SK-N-SH (cell line): ENCODE data around the gene DUSP6.
A peak's percentile ranks its signal among the peaks of the same experiment; 100 is the strongest.

ENCODE experiments used
- CHD2 ChIP-seq: fragments of 150-350 bp; IDR thresholded peaks from 2 replicates; pipeline ENCODE4 v1.6.1; 2018; ENCODE audit warnings: low read length; ENCODE audit not compliant: partially characterized antibody
- CTCF ChIP-seq: fragments of 200-600 bp; sonication (generic); IDR thresholded peaks from 2 replicates; pipeline ENCODE4 v1.6.1; 2017; ENCODE audit warnings: antibody characterized with exemption, mild to moderate bottlenecking, moderate library complexity
- ELF1 ChIP-seq: IDR thresholded peaks from 2 replicates; pipeline ENCODE4 v1.4.0; 2012
- EP300 ChIP-seq, 2 experiments: IDR thresholded peaks; 2 replicates each; pipeline versions ENCODE4 v1.4.0 to v1.6.1; 2012; ENCODE audit warnings: borderline replicate concordance in 1 of 2, low read depth in 1 of 2, low read length in 1 of 2
- FOSL2 ChIP-seq: IDR thresholded peaks from 2 replicates; pipeline ENCODE4 v1.4.0; 2012; ENCODE audit warnings: low read depth, mild to moderate bottlenecking, moderate library complexity, borderline replicate concordance
- GABPA ChIP-seq: IDR thresholded peaks from 2 replicates; pipeline ENCODE4 v1.4.0; 2012; ENCODE audit warnings: low read depth, mild to moderate bottlenecking
- IRF3 ChIP-seq: fragments of 150-350 bp; IDR thresholded peaks from 2 replicates; pipeline ENCODE4 v1.6.1; 2016; ENCODE audit warnings: mild to moderate bottlenecking, low read depth, low read length
- MXI1 ChIP-seq: IDR thresholded peaks from 2 replicates; pipeline ENCODE4 v1.6.1; 2012; ENCODE audit warnings: mild to moderate bottlenecking, low read depth, low read length, improper control_type of control experiment
- RAD21 ChIP-seq: IDR thresholded peaks from 2 replicates; pipeline ENCODE4 v1.6.1; 2012; ENCODE audit warnings: mild to moderate bottlenecking, low read length
- RCOR1 ChIP-seq: fragments of 150-350 bp; IDR thresholded peaks from 2 replicates; pipeline ENCODE4 v1.6.1; 2017; ENCODE audit warnings: antibody characterized with exemption, low read length
- TAF1 ChIP-seq: IDR thresholded peaks from 2 replicates; pipeline ENCODE4 v1.6.1; 2012; ENCODE audit warnings: low read depth, mild to moderate bottlenecking, low read length, moderate library complexity, borderline replicate concordance
- YY1 ChIP-seq: IDR thresholded peaks from 2 replicates; pipeline ENCODE4 v1.4.0; 2012; ENCODE audit warnings: low read depth, mild to moderate bottlenecking
- TF ChIP-seq, protein P1 (sequence below): IDR thresholded peaks from 2 replicates; pipeline ENCODE4 v1.4.0; 2012; ENCODE audit warnings: low read depth, borderline replicate concordance
- TF ChIP-seq, protein P2 (sequence below): IDR thresholded peaks from 2 replicates; pipeline ENCODE4 v1.4.0; 2012; ENCODE audit warnings: low read depth

DNA sequence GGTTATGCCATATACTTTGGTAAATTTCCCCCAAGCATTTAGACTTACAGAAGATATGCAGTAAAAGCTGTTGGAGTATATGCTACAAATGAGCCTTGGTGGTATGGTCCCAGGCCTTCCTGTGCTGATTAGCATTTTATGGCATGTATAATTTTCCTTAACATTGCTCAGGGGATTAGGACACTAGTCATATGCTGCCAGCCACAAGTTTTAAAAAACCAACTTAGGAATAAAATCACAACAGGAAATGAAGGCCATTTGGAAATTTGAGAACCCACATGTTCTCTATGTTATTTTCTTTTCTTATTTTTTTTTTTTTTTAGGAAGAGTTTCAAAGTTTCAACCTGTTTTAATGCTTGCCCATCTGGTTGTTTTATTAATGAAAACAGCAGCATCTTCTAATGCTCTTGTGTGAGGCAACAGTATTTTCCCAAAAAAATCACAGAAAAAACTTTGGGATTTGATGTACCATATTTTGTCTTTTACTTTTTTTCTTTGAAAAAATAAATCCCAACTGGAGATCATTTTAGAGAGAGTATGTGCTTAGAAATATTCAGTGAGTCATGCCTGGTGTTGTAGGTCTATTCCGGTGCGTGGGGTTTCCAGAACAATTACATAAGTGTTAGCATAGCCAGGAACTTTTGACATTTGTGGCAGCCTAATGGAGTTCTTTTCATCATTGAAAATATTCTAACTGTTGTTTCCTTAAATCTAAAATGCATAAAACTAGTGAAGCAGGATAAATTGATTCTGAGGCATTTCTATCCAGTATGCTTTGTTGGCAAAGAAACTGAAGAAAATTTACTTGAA, 21.7 kb upstream of the DUSP6 start:
- no peak for TF ChIP-seq RAD21
- TF ChIP-seq, protein P1, sequence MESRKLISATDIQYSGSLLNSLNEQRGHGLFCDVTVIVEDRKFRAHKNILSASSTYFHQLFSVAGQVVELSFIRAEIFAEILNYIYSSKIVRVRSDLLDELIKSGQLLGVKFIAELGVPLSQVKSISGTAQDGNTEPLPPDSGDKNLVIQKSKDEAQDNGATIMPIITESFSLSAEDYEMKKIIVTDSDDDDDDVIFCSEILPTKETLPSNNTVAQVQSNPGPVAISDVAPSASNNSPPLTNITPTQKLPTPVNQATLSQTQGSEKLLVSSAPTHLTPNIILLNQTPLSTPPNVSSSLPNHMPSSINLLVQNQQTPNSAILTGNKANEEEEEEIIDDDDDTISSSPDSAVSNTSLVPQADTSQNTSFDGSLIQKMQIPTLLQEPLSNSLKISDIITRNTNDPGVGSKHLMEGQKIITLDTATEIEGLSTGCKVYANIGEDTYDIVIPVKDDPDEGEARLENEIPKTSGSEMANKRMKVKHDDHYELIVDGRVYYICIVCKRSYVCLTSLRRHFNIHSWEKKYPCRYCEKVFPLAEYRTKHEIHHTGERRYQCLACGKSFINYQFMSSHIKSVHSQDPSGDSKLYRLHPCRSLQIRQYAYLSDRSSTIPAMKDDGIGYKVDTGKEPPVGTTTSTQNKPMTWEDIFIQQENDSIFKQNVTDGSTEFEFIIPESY = no peak
- TF ChIP-seq, protein P2, sequence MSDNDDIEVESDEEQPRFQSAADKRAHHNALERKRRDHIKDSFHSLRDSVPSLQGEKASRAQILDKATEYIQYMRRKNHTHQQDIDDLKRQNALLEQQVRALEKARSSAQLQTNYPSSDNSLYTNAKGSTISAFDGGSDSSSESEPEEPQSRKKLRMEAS = 0 out of 2 replicates have a peak, but pooled peaks have one; percentile 13
- no peak for TF ChIP-seq CTCF
- no peak for TF ChIP-seq CHD2
- TF ChIP-seq GABPA = no peak
- TF ChIP-seq ELF1 = no peak
- TF ChIP-seq RCOR1 = no peak
- 0 out of 4 replicates have a peak, but pooled peaks of 1 of the 2 experiments have one; percentile 15 for TF ChIP-seq EP300 (IDR thresholded peaks at IDR 0.05; ENCODE audit: borderline replicate concordance in 1 of 2, low read depth in 1 of 2, low read length in 1 of 2)
- no peak for TF ChIP-seq YY1
- no peak for TF ChIP-seq MXI1
- TF ChIP-seq TAF1 = no peak
- TF ChIP-seq IRF3 = no peak
- peak; percentile 70; the same call in 1 of the 2 replicates for TF ChIP-seq FOSL2
